Measurements from ENCODE around the gene RWDD4.

Gene RWDD4

DNA sequence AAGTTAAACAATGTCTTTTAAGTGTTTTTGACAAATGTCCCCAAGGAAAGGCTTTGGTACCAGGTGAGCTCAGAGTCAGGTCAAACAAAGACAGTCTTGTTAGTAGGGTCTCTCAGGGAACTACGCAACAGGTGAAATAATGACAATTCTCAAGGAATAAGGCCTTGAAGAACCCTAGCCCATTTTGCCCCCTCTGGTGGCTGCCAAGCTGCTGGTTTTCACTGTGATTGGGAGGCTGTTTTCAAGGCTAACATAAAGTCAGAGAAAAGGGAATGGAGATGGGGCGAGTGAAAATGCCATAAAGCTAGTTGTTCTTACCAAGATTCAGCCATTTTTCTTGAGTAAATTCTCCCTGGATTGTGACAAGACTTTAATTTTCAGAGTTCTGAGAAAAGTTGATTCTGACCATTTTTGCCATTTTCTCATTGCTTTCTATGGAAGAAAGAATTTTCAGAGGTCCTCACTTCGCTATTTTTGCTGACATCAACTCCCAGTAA lies 58.7 kb downstream of the RWDD4 start:
- peak; percentile 40 for DNase-seq (ENCODE audit: low read depth)

DNA sequence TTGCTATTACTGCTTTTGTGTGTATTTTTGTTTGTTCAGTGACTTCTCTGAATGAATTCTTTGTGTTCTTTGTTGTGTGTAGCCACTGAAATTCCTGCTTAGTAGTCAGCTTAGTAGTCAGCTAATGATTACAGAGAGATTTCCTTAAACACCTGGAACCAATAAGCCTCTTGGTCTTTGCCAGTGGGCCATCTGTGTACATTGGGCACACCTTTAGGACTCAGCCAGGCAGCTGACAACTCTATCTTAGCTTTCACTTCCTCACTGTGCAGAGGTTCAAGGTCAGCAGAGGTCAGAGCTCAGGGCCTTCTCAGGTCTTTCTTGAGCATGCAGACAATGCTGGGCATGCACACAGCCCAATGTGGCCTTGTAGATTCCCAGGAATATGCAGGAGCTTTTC lies 59.3 kb downstream of the RWDD4 start:
- DNase-seq (ENCODE audit: low read depth), result no peak

DNA sequence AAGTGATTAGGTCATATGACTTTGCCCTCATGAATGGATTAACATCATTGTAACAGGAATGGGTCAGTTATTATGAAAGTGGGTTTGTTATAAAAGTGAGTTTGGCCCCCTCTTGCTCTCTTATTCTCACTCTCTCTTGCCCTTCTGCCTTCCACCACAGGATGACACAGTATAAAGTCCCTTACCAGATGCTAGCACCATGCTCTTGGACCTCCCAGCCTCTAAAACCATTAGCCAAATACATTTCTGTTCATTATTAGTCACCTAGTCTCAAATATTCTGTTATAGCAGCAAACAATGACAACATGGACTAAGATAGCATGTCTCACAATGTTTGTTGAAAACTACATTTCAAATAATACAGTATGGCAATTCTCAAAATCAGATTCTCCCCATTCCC lies 59.7 kb downstream of the RWDD4 start:
- DNase-seq (ENCODE audit: low read depth), result no peak

DNA sequence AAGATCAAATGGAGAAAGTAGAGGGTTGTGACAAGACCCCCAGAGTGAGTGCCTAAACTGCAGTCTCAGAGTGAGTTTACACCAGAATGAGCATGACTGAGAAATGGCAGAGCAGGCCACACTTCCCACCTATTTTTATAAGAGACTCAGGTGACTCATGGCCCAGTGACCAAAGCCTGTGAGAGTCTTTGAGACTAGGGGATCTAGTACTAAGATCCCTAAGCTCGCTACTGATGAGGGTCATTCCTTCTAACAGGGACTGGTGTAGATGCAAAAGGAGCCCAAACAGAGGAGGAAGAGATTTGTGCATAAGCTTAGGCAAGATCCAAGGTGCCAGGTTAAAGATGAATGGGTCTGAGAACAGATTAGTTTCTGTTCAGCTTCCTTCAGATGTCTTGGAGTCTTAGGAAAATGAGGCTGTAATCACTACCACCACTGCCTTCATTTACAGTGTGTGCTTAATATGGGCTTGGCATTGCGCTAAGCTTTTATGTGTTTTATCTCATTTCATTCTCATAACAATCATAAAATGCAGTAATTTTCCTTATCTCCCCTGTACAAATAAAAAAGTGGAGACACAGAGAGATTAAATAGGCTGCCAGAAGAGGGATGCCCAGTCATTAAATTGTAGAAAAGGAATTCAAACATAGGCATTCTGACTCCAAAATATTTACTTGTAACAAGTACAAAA lies 62.8 kb downstream of the RWDD4 start:
- peak; percentile 27 for DNase-seq (ENCODE audit: low read depth)

DNA sequence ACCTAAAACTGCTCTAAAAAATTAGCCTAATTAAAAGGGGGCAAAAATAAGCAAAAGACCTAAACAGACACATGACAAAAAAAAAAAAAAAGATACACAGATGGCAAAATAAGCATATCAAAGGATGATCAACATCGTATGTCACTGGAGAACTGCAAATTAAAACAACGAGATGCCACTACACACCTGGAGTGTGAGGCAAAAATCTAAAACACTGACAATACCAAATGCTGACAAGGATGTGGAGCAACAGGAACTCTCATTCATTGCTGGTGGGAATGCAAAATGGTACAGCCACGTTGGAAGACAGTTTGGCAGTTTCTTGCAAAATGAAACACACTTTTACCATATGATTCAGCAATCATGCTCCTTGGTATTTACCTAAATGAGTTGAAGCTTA lies 64.2 kb downstream of the RWDD4 start:
- DNase-seq (ENCODE audit: low read depth), result no peak

DNA sequence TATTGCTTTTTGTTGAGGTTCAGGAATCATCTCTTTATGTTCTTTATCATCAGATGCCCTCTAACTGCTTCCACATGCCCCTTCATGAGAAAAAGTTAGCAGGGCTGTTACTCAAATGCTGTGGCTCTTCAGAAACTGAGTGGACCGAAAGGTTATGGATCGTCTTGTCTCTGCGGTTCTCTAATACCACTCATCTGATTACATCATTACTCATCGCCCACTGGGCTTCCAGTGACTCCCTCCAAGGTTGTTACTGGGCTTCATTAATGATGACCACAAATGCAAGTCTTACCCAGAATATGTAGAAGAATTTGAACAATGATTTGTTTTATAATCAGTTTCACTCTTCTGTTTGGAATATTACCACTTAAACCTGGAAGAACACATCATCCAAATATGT lies 67.7 kb downstream of the RWDD4 start:
- DNase-seq (ENCODE audit: low read depth), result peak; percentile 85
